ENCODE data around the gene RNASEL.

GRCh38 chr1:182580736-182581135 lies 8.3 kb downstream of the RNASEL start:
- TF ChIP-seq REST (IDR thresholded peaks at IDR 0.05; ENCODE audit: insufficient read depth in 1 of 2, low read depth in 2 of 2, low read length in 2 of 2), result no peak
- TF ChIP-seq TAF1 (IDR thresholded peaks at IDR 0.05; ENCODE audit: borderline replicate concordance, insufficient read depth, low read length), result no peak
- TF ChIP-seq POLR2AphosphoS5 (IDR thresholded peaks at IDR 0.05; ENCODE audit: low read depth, low read length), result no peak
- no peak for TF ChIP-seq SIN3A (IDR thresholded peaks at IDR 0.05; ENCODE audit: borderline replicate concordance, insufficient read depth, low read length)
